ENCODE results near the gene FAM135A.
A peak's percentile ranks its signal among the peaks of the same experiment; 100 is the strongest.

Gene FAM135A

GRCh38 chr6:70413114-70413991 is at the start of gene FAM135A:
Gene FAM135A (plus strand): TSS chr6:70413508. CDS start chr6:70428343, 14,835 bp downstream.
- Histone ChIP-seq H3K79me2 (ENCODE audit: insufficient read depth, low read length) (peaks cover 23% of the 10 kb centered on the region), H3K36me3 (ENCODE audit: insufficient read depth, low read length) (peaks cover 15% of the 10 kb centered on the region), H3K9ac (ENCODE audit: low read length) (peak within 1 kb of the TSS; percentile 81), H3K27me3 (ENCODE audit: insufficient read depth, low read length) (no peaks in the 10 kb centered on the region), H3K27ac (ENCODE audit: low read depth, low read length, poor library complexity, severe bottlenecking) (peak within 1 kb of the TSS; percentile 29), H3K4me3 (ENCODE audit: low read depth, low read length, poor library complexity, severe bottlenecking) (peak within 1 kb of the TSS; percentile 74), H3K9me2 (ENCODE audit: low read depth, low read length) (no peaks in the 10 kb centered on the region), H2AFZ (ENCODE audit: low read length) (peak within 1 kb of the TSS; percentile 12; the same call in 1 of the 2 replicates), H3F3A (ENCODE audit: insufficient read depth, low read length) (no peaks in the 10 kb centered on the region), H3K9me3 (ENCODE audit: low read length) (no peaks in the 10 kb centered on the region), H4K20me1 (ENCODE audit: insufficient read depth, low read length) (no peaks in the 10 kb centered on the region), H3K4me1 (ENCODE audit: insufficient read depth, low read length, severe bottlenecking) (peaks cover 24% of the 10 kb centered on the region), H3K4me2 (ENCODE audit: low read length) (peak within 1 kb of the TSS; percentile 67)
- TF ChIP-seq EZH2 (IDR thresholded peaks at IDR 0.05; ENCODE audit: borderline replicate concordance, low read length): no peak

GRCh38 chr6:70363741-70364493 is 49.4 kb upstream of the FAM135A start:
- Histone ChIP-seq H3K4me3 (ENCODE audit: low read depth, low read length, poor library complexity, severe bottlenecking) (no peak overlapping the region), H3K9me2 (ENCODE audit: low read depth, low read length) (no peaks in the 10 kb centered on the region), H3K9ac (ENCODE audit: low read length) (no peak overlapping the region), H3K27me3 (ENCODE audit: insufficient read depth, low read length) (no peaks in the 10 kb centered on the region), H3K4me2 (ENCODE audit: low read length) (no peak overlapping the region), H3F3A (ENCODE audit: insufficient read depth, low read length) (no peaks in the 10 kb centered on the region), H3K36me3 (ENCODE audit: insufficient read depth, low read length) (no peaks in the 10 kb centered on the region), H3K9me3 (ENCODE audit: low read length) (no peaks in the 10 kb centered on the region), H3K27ac (ENCODE audit: low read depth, low read length, poor library complexity, severe bottlenecking) (no peak overlapping the region), H3K4me1 (ENCODE audit: insufficient read depth, low read length, severe bottlenecking) (no peaks in the 10 kb centered on the region), H3K79me2 (ENCODE audit: insufficient read depth, low read length) (no peaks in the 10 kb centered on the region), H4K20me1 (ENCODE audit: insufficient read depth, low read length) (no peaks in the 10 kb centered on the region), H2AFZ (ENCODE audit: low read length) (no peak overlapping the region)
- TF ChIP-seq EZH2 (IDR thresholded peaks at IDR 0.05; ENCODE audit: borderline replicate concordance, low read length) (no peak), CTCF (IDR thresholded peaks at IDR 0.05; ENCODE audit: low read length) (no peak)

GRCh38 chr6:70369332-70369950 is 43.9 kb upstream of the FAM135A start:
- Histone ChIP-seq H3K4me1 (ENCODE audit: insufficient read depth, low read length, severe bottlenecking) (no peaks in the 10 kb centered on the region), H3K27ac (ENCODE audit: low read depth, low read length, poor library complexity, severe bottlenecking) (no peak overlapping the region), H3K9ac (ENCODE audit: low read length) (no peak overlapping the region), H3K4me3 (ENCODE audit: low read depth, low read length, poor library complexity, severe bottlenecking) (no peak overlapping the region), H2AFZ (ENCODE audit: low read length) (no peak overlapping the region), H3K9me2 (ENCODE audit: low read depth, low read length) (no peaks in the 10 kb centered on the region), H3K9me3 (ENCODE audit: low read length) (no peaks in the 10 kb centered on the region), H4K20me1 (ENCODE audit: insufficient read depth, low read length) (no peaks in the 10 kb centered on the region), H3K27me3 (ENCODE audit: insufficient read depth, low read length) (no peaks in the 10 kb centered on the region), H3K79me2 (ENCODE audit: insufficient read depth, low read length) (no peaks in the 10 kb centered on the region), H3F3A (ENCODE audit: insufficient read depth, low read length) (no peaks in the 10 kb centered on the region), H3K4me2 (ENCODE audit: low read length) (no peak overlapping the region), H3K36me3 (ENCODE audit: insufficient read depth, low read length) (no peaks in the 10 kb centered on the region)
- TF ChIP-seq CTCF (IDR thresholded peaks at IDR 0.05; ENCODE audit: low read length) (peak; percentile 84), EZH2 (IDR thresholded peaks at IDR 0.05; ENCODE audit: borderline replicate concordance, low read length) (no peak)

Measured in OCI-LY1 (cell line).